HCT116 (cell line): ENCODE data around the gene GPR62.

Experiments
- EZH2 ChIP-seq: fragments of 200-600 bp; sonication (generic); IDR thresholded peaks from 2 replicates; pipeline ENCODE4 v1.6.1; 2017; ENCODE audit warnings: antibody characterized with exemption, mixed run types
- EZH2phosphoT487 ChIP-seq: fragments of 200-600 bp; IDR thresholded peaks from 2 replicates; pipeline ENCODE4 v1.6.1; 2018; ENCODE audit warnings: antibody characterized with exemption, borderline replicate concordance
- POLR2A ChIP-seq: IDR thresholded peaks from 2 replicates; pipeline ENCODE4 v1.7.0; 2011; ENCODE audit warnings: borderline replicate concordance; ENCODE audit not compliant: insufficient read depth, insufficient read length; ENCODE audit errors: extremely low read depth
- TCF7L2 ChIP-seq: IDR thresholded peaks from 2 replicates; pipeline ENCODE4 v1.7.0; 2011; ENCODE audit warnings: borderline replicate concordance, inconsistent platforms; ENCODE audit not compliant: insufficient read depth, insufficient read length; ENCODE audit errors: extremely low read depth
- YY1 ChIP-seq: IDR thresholded peaks from 2 replicates; pipeline ENCODE4 v1.6.1; 2011; ENCODE audit warnings: low read length, low read depth, moderate library complexity, mild to moderate bottlenecking; ENCODE audit not compliant: insufficient replicate concordance; ENCODE audit errors: extremely low read depth
- TF ChIP-seq, protein P1 (sequence below), 3 experiments: fragments of 200-600 bp in 1 of 3; sonication (generic) in 1 of 3; IDR thresholded peaks in 2 of 3; conservative IDR thresholded peaks in 1 of 3; 2 replicates each; pipeline ENCODE4 v1.5.1; 2012 to 2017; ENCODE audit warnings: low read depth in 2 of 3, low read length in 2 of 3, antibody characterized with exemption in 1 of 3, borderline replicate concordance in 1 of 3, control low read depth in 1 of 3, mild to moderate bottlenecking in 1 of 3, mixed read lengths in 1 of 3, mixed run types in 1 of 3, moderate library complexity in 1 of 3; ENCODE audit not compliant: insufficient read depth in 1 of 3
- TF ChIP-seq, protein P2 (sequence below): IDR thresholded peaks from 2 replicates; pipeline ENCODE4 v1.6.1; 2012
- TF ChIP-seq, protein P3 (sequence below): IDR thresholded peaks from 2 replicates; pipeline ENCODE4 v1.6.1; 2012

DNA sequence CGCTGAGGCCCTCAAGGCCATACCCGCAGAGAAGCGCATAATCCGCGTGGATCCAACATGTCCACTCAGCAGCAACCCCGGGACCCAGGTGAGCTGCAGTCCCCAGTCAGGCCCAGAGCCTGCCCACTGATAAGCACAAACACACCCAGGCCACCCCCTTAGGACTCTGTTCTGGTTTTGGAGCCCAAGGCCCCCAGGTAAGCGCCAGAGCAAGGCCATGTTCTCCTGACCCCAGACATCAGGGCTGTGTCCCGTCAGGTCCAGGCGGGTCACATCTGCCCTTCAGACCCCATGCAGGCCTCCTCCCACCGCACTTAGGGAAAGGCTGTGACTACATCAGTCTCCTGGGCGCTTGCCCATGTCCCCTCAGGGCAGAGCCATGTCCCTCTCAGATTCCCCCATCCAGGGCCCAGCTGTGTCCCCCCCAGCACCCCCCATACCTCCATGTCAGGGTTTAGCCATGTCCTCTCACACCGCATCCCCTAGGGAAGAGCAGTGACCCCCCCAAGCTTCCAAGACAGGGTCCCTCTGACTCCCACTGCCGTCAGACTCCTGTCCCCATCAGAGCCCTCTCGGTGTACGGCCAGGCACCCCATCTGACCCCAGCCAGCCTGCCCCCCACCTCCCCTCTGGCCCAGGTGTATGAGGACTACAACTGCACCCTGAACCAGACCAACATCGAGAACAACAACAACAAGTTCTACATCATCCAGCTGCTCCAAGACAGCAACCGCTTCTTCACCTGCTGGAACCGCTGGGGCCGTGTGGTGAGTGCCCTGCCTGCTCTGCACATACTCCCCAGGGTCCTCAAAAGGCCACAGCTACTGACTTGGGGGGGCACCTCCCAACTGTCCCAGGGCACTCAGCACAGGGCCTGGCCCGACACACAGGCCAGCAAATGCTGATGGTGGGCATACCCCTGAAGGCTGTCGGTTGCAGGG is 11.5 kb upstream of the GPR62 start:
- TF ChIP-seq YY1 (no peak), POLR2A (no peak), TCF7L2 (no peak), EZH2 (no peak), EZH2phosphoT487 (no peak)
- TF ChIP-seq, protein P1, sequence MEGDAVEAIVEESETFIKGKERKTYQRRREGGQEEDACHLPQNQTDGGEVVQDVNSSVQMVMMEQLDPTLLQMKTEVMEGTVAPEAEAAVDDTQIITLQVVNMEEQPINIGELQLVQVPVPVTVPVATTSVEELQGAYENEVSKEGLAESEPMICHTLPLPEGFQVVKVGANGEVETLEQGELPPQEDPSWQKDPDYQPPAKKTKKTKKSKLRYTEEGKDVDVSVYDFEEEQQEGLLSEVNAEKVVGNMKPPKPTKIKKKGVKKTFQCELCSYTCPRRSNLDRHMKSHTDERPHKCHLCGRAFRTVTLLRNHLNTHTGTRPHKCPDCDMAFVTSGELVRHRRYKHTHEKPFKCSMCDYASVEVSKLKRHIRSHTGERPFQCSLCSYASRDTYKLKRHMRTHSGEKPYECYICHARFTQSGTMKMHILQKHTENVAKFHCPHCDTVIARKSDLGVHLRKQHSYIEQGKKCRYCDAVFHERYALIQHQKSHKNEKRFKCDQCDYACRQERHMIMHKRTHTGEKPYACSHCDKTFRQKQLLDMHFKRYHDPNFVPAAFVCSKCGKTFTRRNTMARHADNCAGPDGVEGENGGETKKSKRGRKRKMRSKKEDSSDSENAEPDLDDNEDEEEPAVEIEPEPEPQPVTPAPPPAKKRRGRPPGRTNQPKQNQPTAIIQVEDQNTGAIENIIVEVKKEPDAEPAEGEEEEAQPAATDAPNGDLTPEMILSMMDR (IDR thresholded peaks at IDR 0.05 in 2 of 3, conservative IDR thresholded peaks at IDR 0.05 in 1 of 3; ENCODE audit: borderline replicate concordance in 1 of 3, insufficient read depth in 1 of 3, low read depth in 2 of 3, low read length in 2 of 3) = no peak
- TF ChIP-seq, protein P2, sequence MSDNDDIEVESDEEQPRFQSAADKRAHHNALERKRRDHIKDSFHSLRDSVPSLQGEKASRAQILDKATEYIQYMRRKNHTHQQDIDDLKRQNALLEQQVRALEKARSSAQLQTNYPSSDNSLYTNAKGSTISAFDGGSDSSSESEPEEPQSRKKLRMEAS = no peak
- TF ChIP-seq, protein P3, sequence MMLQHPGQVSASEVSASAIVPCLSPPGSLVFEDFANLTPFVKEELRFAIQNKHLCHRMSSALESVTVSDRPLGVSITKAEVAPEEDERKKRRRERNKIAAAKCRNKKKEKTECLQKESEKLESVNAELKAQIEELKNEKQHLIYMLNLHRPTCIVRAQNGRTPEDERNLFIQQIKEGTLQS = no peak
